ENCODE measurements around the gene CD164L2. TPM values are rescaled to one million over a fixed set of nuclear protein-coding genes. Genes with fewer than 3 reads are reported as not detected.

CD164L2 gene
- total RNA-seq, 2 experiments from 2014 or later = not detected

GRCh38 chr1:27393641-27394281 lies 10.6 kb upstream of the CD164L2 start:
- intact Hi-C loops (cut with DNase I, micrococcal nuclease) = loop anchor here (2.0 to 5.0 kb wide), 5 partner anchors 29 to 291 kb away; no protein-coding TSS in a partner anchor
- H3K27ac Mint-ChIP-seq = no peak overlapping the region

GRCh38 chr1:27392778-27393635 lies 9.9 kb upstream of the CD164L2 start:
- Histone ChIP-seq H3K4me3 (ENCODE audit: low read length) (peak overlapping the region; percentile 45), H3K4me1 (ENCODE audit: insufficient read depth, low read length) (peaks cover 36% of the 10 kb centered on the region), H3K36me3 (ENCODE audit: insufficient read depth, low read length) (no peaks in the 10 kb centered on the region), H3K27me3 (ENCODE audit: control insufficient read depth in 1 of 2, insufficient read depth in 2 of 2, low read length in 2 of 2) (no peaks in the 10 kb centered on the region), H3K27ac (ENCODE audit: low read depth in 1 of 2, low read length in 2 of 2) (no peak overlapping the region), H3K9me3 (ENCODE audit: control insufficient read depth in 1 of 2, insufficient read depth in 1 of 2, low read length in 2 of 2) (no peaks in the 10 kb centered on the region)
- TF ChIP-seq CTCF (IDR thresholded peaks at IDR 0.05) = no peak
- CTCF ChIA-PET = interaction anchor here (1.4 kb wide), 1 partner anchor 60 kb away, joined by 4 read pairs; no protein-coding TSS in a partner anchor
- ATAC-seq (ENCODE audit: poor library complexity) (no peak), DNase-seq (peak in 2 of 14 experiments; percentile 34 to 55)
- H3K27ac Mint-ChIP-seq = no peak overlapping the region
- peaks cover 3% of the 10 kb centered on the region for H3K27me3 Mint-ChIP-seq
- H3K4me3 Mint-ChIP-seq = peak overlapping the region; percentile 51
- peaks cover 26% of the 10 kb centered on the region for H3K4me1 Mint-ChIP-seq (ENCODE audit: low read depth)
- no peaks in the 10 kb centered on the region for H3K36me3 Mint-ChIP-seq (ENCODE audit: low read depth)
- intact Hi-C loops (cut with DNase I, micrococcal nuclease) = loop anchor here (1.0 to 5.0 kb wide), 6 partner anchors 28 to 291 kb away; no protein-coding TSS in a partner anchor
- H3K9me3 Mint-ChIP-seq = no peaks in the 10 kb centered on the region
- POLR2A ChIA-PET = no interaction called here

More at GRCh38 chr1:27393641-27394281, 10.6 kb upstream of the CD164L2 start:
- no peaks in the 10 kb centered on the region for H3K27me3 Mint-ChIP-seq
- no peak for ATAC-seq (ENCODE audit: poor library complexity)
- POLR2A ChIA-PET = no interaction called here
- no peak overlapping the region for H3K4me3 Mint-ChIP-seq
- Histone ChIP-seq H3K36me3 (ENCODE audit: insufficient read depth, low read length) (no peaks in the 10 kb centered on the region), H3K4me3 (ENCODE audit: low read length) (no peak overlapping the region), H3K4me1 (ENCODE audit: insufficient read depth, low read length) (peaks cover 30% of the 10 kb centered on the region), H3K9me3 (ENCODE audit: control insufficient read depth in 1 of 2, insufficient read depth in 1 of 2, low read length in 2 of 2) (no peaks in the 10 kb centered on the region), H3K27ac (ENCODE audit: low read depth in 1 of 2, low read length in 2 of 2) (no peak overlapping the region), H3K27me3 (ENCODE audit: control insufficient read depth in 1 of 2, insufficient read depth in 2 of 2, low read length in 2 of 2) (no peaks in the 10 kb centered on the region)
- TF ChIP-seq CTCF (IDR thresholded peaks at IDR 0.05) = no peak
- H3K36me3 Mint-ChIP-seq (ENCODE audit: low read depth) = no peaks in the 10 kb centered on the region
- H3K9me3 Mint-ChIP-seq = no peaks in the 10 kb centered on the region
- H3K4me1 Mint-ChIP-seq (ENCODE audit: low read depth) = peaks cover 23% of the 10 kb centered on the region
- CTCF ChIA-PET = interaction anchor here (1.4 to 5.8 kb wide), 3 partner anchors 37 to 94 kb away, joined by 4 to 125 read pairs (median 18); no protein-coding TSS in a partner anchor
- peak in 2 of 14 experiments; percentile 17 to 39 for DNase-seq

GRCh38 chr1:27392096-27392777 lies 9.1 kb upstream of the CD164L2 start, which contains the start of gene GPR3:
TSS of gene GPR3 (plus strand) at chr1:27392622. CDS start at chr1:27393799, 1,177 bp downstream.
- Histone ChIP-seq H3K4me1 (ENCODE audit: insufficient read depth, low read length) (peaks cover 36% of the 10 kb centered on the region), H3K36me3 (ENCODE audit: insufficient read depth, low read length) (no peaks in the 10 kb centered on the region), H3K27ac (ENCODE audit: low read depth in 1 of 2, low read length in 2 of 2) (no peak within 1 kb of the TSS), H3K27me3 (ENCODE audit: control insufficient read depth in 1 of 2, insufficient read depth in 2 of 2, low read length in 2 of 2) (no peaks in the 10 kb centered on the region), H3K9me3 (ENCODE audit: control insufficient read depth in 1 of 2, insufficient read depth in 1 of 2, low read length in 2 of 2) (no peaks in the 10 kb centered on the region), H3K4me3 (ENCODE audit: low read length) (peak within 1 kb of the TSS; percentile 45)
- H3K27ac Mint-ChIP-seq = peak within 1 kb of the TSS; percentile 57
- ChIA-PET POLR2A (interaction anchor here (0.5 to 1.4 kb wide), 3 partner anchors 26 to 240 kb away, joined by 3 to 5 read pairs (median 5); partner anchors contain the start of gene MAP3K6), CTCF (interaction anchor here (1.3 kb wide), 1 partner anchor 91 kb away, joined by 4 read pairs; no protein-coding TSS in a partner anchor)
- ATAC-seq (ENCODE audit: poor library complexity) (peak; percentile 89), DNase-seq (peak; percentile 88 to 97 (median 92))
- intact Hi-C loops (cut with DNase I, micrococcal nuclease) = loop anchor here (1.0 to 5.0 kb wide), 6 partner anchors 27 to 290 kb away; no protein-coding TSS in a partner anchor
- H3K36me3 Mint-ChIP-seq (ENCODE audit: low read depth) = no peaks in the 10 kb centered on the region
- TF ChIP-seq CTCF (IDR thresholded peaks at IDR 0.05) = peak; percentile 71
- H3K4me1 Mint-ChIP-seq (ENCODE audit: low read depth) = peaks cover 26% of the 10 kb centered on the region
- peak within 1 kb of the TSS; percentile 77 for H3K4me3 Mint-ChIP-seq
- H3K9me3 Mint-ChIP-seq = no peaks in the 10 kb centered on the region
- peaks cover 3% of the 10 kb centered on the region for H3K27me3 Mint-ChIP-seq
